Fibroblast of the conjunctiva (primary cell): ENCODE results near the gene LRRC74A.

Experiments
- DNase-seq: peaks from one replicate; pipeline ENCODE4 v3.0.0-alpha.2; 2010; ENCODE audit warnings: low read depth

LRRC74A gene

GRCh38 chr14:76848879-76849278 is 22.7 kb downstream of the LRRC74A start:
- no peak for DNase-seq

- DNase-seq = no peak
Observed at GRCh38 chr14:76855066-76855465, 28.9 kb downstream of the LRRC74A start.

- DNase-seq = no peak
Observed at GRCh38 chr14:76856769-76857168, 30.6 kb downstream of the LRRC74A start.

- DNase-seq = no peak
Observed at GRCh38 chr14:76861574-76862255, 35.5 kb downstream of the LRRC74A start.

GRCh38 chr14:76862546-76863282 is 36.5 kb downstream of the LRRC74A start:
- no peak for DNase-seq

GRCh38 chr14:76863724-76864407 is 37.7 kb downstream of the LRRC74A start:
- DNase-seq = no peak

- DNase-seq = no peak
Observed at GRCh38 chr14:76866456-76866855, 40.2 kb downstream of the LRRC74A start.

- DNase-seq = no peak
Observed at GRCh38 chr14:76867516-76868453, 41.6 kb downstream of the LRRC74A start.

- no peak for DNase-seq
Observed at GRCh38 chr14:76868454-76869170, 42.4 kb downstream of the LRRC74A start.

GRCh38 chr14:76870166-76870565 is 44.0 kb downstream of the LRRC74A start:
- no peak for DNase-seq

GRCh38 chr14:76872796-76873432 is 46.7 kb downstream of the LRRC74A start:
- DNase-seq = peak; percentile 12

GRCh38 chr14:76874734-76875133 is 48.5 kb downstream of the LRRC74A start:
- no peak for DNase-seq

- peak; percentile 50 for DNase-seq
Observed at GRCh38 chr14:76876076-76876475, 49.9 kb downstream of the LRRC74A start.

- no peak for DNase-seq
Observed at GRCh38 chr14:76877871-76878270, 51.7 kb downstream of the LRRC74A start.

GRCh38 chr14:76880449-76880848 is 54.2 kb downstream of the LRRC74A start:
- no peak for DNase-seq

- no peak for DNase-seq
Observed at GRCh38 chr14:76881348-76881747, 55.1 kb downstream of the LRRC74A start.

GRCh38 chr14:76882651-76883050 is 56.4 kb downstream of the LRRC74A start:
- DNase-seq = no peak

GRCh38 chr14:76883447-76883846 is 57.2 kb downstream of the LRRC74A start:
- DNase-seq = no peak

- no peak for DNase-seq
Observed at GRCh38 chr14:76884394-76884793, 58.2 kb downstream of the LRRC74A start.

- DNase-seq = no peak
Observed at GRCh38 chr14:76884853-76885276, 58.7 kb downstream of the LRRC74A start.

- DNase-seq = no peak
Observed at GRCh38 chr14:76887191-76887590, 61.0 kb downstream of the LRRC74A start.
